AG20443 (cell line): ENCODE data around the gene WNT7A.
A peak's percentile ranks its signal among the peaks of the same experiment; 100 is the strongest.
"Not testable (repeated sequence)": the region's sequence is repeated elsewhere in the genome, so short reads cannot be mapped to it uniquely, and the experiment has no call there.

ENCODE experiments used
- DNase-seq: peaks from one replicate; pipeline ENCODE4 v3.0.0; 2012; ENCODE audit warnings: low spot score, mixed read lengths

Gene WNT7A

DNA sequence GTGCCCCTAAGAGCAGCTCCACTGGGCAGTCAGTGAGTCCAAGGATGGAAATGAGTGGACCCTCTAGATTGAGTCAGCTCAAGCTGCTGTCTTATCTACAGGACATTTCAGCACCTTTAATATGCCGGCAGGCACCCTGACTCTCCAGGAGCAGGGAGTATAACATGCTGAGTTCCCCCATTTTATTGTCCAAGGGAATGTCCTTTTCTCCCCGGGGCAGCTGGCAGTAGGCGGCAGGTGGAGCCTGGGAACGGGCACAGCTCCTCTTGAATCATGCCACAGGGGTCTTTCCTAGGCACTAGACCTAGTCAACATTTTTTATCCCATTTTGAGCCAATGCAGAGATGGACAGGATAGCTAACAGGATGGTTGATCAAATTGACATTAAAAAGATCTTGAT is 14.8 kb downstream of the WNT7A start:
- no peak for DNase-seq

DNA sequence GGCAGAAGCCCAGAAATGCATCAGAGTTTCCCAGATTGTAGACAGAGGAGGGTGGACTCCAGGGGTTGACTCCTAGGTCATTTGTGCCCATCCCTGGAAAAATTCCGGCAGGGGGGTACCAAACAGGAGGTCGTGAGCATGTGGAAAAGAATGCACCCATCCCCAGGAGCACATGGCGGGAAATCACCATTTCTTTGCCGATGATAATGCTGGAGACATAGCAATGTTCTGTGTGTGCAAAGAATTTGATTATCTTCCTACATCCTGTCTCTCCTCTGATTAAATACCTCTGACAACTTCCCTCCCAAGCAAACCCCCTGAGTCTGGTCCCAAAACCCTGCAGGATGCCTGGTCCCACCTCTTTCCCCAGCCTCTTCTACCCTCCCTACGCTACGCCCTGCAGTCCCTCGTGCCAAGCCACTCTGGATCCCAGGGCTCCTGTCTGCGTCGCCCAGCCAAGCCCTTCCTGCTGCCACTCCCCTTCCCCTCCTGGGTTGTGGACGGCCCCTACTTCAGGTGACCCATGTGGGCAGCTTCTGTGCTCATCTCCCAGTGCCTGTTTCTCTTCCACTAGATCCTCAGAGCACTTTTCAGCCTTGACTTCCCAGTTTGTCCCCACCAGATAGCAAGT is 15.8 kb downstream of the WNT7A start:
- DNase-seq, result no peak

DNA sequence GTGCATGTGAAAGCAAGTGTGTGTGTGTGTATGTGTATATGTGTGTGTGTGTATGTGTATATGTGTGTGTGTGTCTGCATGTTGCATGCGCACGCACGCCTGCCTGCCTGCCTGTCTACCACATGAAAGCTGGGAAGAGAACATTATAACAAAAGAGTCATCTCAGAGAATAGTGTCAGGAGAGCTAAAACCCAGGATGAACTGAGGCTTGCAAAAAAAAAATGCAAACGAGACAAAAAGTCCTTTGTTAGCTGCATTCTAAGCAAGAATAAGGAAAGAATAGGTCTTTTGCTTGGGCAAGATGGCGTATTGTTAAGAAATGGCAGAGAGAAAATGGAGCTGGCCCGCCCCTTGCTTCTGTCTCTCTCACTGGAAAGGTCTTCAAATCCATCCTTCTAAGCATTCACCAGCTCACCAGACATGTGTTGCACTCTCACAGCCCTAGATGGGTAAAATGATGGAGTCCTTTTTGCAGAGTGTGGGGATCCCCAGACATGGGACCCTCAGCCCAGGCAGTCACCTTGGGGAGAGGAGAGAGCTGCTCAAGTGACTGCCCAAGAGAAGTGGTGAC is 16.4 kb downstream of the WNT7A start:
- DNase-seq, result no peak

DNA sequence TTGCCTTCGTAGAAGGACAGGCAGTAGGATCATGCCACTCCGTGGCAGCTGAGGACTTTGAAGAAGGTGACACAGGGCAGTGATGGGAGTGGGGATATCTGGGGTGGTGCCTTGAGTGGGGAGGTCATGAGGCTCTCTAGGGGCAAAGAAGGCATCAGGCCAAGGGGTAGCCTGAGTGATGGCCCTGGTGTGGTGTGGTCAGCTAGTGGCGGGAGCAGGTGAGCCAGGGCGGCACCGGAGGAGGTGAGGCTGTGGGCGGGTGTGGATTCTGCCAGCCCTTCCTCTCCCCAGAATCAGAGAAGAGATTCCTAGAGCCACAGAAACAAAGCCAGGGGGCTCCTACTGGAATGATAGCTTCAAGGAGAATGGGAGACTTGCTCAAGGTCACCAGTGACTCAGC is 18.4 kb downstream of the WNT7A start:
- DNase-seq, result no peak

DNA sequence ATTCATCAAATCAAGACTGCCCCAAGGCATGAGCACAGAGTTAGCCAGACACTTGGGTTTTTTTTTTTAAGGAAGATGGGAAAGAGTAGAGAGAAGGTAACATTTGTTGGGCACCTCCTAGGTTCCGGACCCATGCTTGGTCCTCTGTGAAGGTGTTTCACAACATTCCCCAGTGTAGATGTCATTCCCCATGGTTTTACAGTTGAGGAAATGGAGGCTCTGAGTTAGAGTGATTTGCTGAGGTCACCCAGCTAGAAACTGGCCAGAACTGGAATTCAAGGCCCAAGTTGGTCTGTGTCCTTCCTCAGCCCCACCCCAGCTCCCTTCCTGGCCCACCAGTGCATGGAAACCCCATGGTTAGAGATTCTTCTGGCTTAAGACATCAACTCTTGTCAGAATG is 19.9 kb downstream of the WNT7A start:
- no peak for DNase-seq

DNA sequence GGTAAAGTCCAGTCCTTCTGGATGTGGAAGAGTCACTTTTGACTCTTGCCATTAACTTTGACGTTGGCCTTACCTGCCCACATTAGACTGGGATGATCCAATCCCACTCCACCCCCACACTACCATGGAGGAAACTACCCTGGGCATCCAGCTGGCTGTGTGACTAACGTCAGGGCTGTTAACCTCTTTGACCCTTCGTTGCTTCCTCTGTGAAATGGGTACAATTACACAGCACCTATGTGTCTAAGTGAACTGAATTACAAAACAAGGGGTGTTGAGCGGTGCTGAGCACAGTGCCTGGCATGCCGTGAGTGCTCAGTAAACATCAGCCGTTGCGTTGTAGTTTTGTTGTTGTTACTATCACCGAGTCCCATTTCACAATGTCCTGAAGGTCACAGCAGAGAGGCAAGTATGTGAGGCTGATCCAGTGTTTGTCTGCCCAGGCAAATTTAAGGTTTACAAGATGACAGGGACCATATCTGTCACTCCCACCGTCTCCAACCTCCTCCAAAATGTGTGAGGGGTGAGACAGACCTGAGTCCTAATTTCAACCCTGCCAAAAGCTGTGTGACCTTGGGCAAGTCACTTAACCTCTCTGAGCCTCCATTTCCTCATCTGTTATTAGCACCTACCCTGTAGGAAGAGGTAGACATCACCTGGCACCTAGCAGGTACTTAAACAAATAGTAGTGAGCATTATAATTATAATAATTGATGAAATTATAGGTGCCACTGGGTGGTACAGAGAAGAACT is 20.9 kb downstream of the WNT7A start:
- DNase-seq, result no peak

DNA sequence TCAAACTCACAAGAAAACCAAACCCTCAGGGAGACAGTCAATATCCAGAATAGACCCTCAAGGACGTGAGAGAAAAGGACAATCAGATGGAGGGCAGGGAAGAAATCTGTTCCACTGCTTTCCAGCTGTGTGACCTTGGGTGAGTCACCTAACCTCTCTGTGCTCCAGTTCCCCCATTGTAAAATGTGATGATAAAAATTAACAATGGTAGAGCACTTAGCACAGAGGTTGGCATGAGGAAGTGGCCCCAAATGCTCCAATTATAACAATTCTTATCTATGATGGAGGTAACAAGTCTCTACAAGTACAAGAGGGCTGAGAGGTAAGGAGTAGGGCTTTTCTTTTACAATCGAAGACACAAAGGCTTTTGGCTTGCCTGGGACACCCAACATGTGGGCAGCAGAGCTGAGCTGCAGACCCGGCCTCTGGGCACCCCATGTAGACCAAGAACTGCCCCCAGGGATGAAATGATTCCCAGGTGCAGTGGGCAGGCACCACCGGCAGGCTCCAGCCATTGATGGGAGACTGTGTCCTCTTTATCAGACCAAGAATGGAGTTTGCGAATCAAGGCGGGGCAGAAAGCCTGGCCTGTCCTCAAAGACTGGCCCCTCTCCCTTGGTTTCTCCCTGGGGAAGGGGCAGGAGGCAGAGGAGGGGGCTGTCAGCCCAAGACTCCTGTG is 22.0 kb downstream of the WNT7A start:
- no peak for DNase-seq

DNA sequence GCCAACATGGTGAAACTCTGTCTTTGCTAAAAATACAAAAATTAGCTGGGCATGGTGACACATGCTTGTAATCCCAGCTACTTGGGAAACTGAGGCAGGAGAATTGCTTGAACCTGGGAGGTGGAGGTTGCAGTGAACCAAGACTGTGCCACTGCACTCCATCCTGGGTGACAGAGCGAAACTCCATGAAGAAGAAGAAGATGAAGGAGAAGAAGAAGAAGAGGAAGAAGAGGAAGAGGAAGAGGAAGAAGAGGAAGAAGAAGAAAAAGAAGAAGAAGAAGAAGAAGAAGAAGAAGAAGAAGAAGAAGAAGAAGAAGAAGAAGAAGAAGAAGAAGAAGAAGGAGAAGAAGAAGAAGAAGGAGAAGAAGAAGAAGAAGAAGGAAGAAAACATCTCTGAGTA is 23.2 kb downstream of the WNT7A start:
- DNase-seq, result not testable (repeated sequence)

DNA sequence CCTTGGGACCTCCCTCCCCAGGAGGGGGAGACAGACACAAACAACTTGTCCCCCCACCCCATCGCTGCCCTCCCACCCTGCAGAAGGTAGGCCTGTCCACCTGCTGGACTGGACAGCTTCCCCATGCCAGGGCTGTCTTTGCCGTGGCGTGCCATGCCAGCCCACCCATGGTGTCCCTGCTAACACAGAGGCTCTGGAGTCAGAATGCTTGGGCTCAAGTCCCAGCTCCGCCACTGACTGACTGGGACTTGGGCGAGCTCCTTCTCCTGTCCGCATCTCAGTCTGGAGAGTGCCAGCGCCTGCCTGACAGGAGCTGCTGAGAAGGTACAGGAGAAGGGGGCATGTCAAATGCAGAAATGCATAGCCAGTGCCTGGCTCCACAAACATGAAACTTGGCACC is 23.9 kb downstream of the WNT7A start:
- no peak for DNase-seq

DNA sequence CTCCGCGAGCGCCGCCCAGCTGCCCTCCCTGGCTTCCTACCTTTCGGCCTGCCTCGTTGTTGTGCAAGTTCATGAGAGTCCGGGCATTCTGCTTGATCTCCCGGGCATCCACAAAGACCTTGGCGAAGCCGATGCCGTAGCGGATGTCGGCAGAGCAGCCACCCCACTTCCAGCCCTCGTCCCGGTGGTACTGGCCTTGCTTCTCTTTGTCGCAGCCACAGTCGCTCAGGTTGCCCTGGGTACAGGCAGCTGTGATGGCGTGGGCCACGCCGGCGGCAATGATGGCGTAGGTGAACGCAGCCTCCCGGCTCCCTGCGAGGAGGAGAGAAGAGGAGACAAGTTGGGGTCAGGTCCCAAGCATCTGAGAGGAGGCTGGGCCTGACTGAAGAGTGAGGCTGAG is 25.4 kb downstream of the WNT7A start:
- no peak for DNase-seq

DNA sequence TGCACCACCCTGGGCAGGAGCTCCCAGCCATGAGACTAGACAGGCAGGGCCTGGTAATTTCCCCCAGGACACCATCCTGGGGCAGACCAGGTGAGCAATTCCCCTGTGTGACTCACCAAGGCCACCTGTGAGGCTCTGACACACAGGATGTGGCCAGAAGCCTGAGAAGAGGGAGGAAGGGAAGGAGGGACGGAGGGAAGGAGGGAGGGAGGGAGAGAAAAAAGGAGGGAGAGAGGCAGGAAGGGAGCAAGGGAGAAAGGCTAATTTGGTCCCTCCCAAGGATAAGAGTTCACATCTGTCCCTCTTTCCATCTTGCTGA is 25.9 kb downstream of the WNT7A start:
- no peak for DNase-seq

DNA sequence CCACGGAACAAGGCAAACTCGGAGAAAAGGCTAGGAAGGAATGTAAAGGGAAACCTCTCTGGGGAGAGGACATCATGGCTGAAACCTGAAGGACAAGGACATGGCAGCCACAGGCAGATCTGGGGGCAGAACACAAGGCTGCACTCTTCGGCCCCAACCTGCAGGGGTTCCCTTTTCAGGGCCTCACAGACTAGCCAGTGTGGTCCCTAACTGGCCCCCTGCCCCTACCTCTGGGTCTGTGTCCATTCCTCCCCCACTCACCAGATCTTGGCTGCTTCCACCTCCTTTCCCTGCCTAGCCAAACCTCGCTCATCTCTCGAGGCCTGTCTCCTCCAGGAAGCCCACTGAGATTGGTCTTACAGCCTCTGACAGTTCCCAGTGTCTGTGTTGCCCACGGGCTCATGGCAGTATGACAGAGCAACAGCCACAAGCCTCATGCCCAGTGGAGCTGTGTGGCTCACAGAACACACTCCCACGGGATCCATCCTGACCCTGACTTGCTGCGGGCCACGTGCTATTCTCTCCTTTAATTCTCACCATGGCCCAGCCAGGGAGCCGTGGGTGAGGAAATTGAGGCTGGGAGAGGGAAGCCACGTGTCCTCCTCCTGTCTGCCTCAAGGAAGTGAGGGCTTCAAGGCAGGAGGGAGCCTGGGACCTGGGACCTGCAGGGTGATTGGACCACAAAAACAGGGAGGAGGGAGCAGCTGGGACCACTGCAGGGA is 26.5 kb downstream of the WNT7A start:
- DNase-seq, result no peak

DNA sequence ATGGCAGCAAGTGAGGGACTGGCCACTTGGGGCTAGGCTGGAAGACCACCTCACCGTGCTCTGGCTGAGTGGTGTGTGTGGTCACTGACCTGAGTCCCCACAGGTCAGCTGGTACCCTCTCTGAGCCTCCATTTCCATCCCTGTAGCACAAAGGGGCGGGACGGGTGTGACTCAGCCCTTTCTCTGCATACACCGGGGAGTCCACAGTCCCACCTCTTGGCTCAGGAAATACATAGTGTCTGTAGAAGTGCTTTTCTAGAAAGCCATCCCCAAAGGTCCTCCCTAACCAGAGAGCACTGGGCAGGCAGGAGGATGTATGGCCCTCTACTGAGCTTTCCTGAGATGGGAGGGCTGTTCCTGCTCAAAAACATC is 27.2 kb downstream of the WNT7A start:
- no peak for DNase-seq

DNA sequence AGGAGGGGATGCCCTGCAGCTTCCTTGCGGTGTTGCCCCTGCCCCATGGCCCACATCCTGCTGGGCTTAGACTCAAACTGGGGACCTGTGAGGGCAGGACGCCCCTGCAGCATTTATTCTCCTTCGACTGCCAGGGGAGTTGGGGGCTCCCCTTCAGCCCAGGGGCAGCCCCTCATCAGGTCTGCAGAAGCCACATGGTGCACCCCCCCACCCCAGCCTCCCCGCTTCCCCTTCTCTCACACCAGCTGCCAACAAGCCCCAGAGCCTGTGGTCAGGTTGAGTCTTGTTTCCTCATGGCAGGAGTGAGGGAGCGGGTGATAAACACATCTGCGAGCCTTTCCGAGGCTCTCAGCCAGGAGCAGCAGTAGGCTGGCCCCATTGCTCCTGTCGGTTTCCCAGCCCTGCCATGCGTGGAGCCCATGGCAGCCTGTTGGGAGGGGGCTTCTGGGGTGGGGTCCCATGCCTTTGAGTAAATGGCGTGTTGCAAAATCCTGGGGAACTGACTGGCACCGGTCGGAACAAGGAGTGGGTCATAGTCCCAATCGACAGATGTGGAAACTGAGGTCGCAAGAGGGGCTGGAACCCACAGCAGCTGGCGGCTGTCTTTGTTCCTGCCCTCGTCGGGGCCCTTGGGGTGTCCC is 27.8 kb downstream of the WNT7A start:
- DNase-seq, result no peak

DNA sequence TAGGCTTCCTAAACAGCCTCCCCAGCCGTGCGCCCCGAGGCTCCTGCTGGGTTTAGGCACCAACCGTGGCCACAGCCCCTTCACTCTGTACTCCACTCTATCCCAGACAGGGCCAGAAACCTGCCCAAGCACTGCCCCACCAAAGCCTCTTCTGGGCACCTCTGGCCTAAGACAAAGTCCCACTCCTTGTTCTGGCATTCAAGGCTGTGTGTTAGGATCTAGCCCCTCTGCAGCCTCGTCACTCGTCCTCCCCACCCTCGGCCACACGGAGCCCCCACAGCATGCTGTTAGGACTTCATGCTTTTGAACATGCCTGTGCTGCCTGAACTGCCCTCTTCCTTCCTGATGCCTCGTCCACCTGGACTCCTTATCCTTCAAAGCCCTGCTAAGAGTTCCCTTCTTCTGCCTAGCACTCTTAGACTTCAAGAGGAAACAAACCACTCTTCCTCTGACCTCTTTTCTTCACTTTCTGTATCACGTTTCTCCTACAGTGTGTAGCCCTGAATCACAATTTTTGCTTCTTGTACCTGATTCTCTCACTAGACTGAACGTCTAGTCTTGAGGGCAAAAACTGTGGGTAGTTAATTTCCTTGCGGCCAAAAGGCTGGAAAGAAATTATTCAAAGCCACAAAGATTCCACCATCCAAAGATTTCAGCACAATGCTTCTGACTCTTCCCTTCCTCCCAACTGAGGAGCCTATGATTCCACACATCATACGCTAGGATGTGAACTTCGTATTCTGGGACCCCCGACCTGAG is 28.6 kb downstream of the WNT7A start:
- DNase-seq, result no peak

DNA sequence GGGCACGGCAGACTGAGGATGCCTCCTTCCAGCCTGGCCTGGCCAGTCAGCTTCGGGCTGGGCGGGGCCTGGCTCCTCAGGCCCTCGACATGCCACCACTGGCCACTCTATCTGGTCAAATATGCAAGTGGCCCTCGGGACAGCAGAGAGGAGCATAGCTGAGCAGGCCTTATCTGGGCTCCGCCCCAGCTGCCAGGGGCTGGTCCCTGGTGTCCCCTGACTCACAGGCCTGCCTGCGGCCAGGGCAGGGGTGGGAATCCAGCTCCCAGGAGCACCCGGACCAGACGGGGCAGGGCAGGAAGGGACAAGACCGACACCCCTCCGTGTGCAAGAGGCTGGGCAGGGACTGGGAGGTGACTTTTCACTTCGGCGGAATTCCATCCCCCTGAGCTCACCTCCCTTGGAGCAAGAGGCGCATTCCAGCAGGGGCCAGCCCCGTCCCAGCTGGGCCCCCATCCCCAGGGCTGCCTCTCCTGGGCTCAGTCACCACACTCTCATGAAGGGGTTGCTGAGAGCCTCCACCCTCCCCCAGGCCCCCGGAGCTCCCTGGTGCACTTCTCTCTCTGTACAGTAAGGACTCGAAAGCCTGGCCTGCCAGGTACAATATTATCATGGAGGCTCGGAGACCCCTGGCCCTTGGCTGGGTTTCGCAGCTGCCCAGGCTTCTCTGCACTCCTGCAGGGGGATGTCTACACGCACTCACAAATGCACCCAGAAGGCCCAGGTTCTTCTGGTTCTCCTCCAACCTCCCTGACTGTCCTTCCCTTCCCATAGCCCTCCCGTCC is 29.5 kb downstream of the WNT7A start:
- DNase-seq, result peak; percentile 66

DNA sequence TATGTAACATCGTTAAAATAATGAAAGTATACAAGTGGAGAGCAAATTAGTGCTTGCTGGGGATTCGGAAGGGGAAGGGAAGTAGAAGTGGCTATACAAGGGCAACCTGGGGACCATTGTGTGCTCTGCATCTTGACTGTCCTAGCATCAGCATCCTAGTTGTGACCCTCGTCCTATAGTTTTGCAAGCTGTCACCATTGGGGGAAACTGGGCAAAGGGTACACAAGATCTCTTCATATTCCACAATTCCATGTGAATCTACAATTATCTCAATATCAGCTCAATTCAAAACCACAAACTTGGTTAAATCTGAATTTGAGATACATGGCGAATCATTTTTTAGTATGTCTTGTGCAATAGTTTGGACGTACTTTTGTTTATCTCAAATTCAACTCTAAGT is 30.9 kb downstream of the WNT7A start:
- no peak for DNase-seq

DNA sequence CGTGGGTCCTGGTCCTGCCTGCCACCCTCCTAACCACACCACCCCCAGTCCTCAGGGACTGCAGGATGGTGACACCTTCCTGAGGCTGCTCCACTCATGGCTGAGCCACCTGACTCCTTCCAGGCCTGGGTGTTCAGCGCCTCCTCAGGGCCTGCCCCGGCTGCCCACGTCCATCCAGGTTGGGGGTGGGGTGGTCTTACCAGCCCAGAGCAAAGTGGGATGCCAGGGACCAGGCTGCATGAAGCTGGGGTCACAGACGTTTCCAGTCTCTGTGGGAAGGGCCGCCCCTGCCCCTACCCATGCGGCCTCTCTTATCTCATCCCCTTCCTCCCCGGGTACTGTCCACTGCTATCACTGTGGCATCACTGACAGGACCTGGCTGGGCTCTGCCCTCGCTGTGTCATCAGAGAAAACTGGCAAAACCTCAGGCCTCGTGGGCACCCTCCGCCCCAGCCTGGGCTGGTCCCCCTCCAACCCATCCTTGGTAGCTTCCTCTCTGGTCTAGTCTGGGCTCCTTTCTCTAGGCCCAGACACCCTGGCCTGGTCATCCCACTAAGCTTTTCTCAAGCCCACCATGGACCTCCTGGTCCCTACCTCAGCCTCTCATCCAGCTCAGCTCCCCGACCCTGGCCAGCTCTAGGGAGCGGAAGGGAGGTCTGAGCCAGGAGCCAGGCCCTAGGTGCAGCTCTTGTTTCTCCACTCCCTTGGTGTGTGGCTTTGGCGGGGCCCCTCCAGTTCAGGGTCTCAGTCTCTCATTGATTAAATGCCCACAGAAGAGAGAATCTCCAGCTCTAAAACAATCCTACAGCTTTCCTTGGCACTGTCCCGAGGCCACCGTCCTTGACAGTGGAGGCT is 32.9 kb downstream of the WNT7A start:
- DNase-seq, result no peak

DNA sequence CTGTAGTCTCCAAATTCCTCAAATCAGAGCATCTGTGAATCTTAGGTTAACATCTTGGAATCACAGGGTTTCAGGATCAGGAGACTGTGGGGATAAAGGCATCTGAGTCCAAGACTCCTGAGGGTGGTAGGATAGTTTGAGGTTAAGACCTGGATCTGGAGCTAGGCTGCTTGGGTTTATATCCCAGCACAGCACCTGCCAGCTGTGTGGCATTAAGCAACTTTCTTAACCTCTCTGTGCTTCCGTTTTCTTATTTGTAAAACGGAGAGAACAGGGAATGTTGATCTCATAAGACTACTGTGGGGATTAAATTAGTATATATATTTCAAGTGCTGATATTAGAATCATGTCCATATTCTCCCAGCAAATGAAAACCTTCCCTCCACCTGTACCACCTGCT is 33.6 kb downstream of the WNT7A start:
- DNase-seq, result no peak

DNA sequence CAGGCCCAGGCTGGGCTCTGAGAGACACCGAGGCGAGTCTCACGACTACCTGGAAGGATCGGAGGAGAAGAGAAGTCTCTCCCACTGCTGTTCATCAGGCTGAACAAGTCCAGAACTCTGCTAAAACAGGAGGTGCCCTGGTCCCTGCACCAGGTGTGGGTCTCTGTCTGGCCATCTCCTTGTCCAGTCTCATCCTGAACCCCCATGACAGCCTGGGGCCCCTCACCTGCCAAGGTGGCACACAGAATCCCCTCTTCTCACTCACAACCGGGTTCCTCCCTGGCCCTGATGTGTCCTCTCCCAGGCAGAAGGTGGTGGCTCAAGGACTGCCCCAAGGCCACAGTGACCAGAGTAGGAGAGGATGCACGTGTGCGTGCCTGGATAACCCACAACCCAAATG is 34.1 kb downstream of the WNT7A start:
- DNase-seq, result no peak
